Motor neuron (in vitro differentiated cells): ENCODE results near the gene CDX2. TPM values are rescaled to one million over a fixed set of nuclear protein-coding genes. Genes with fewer than 3 reads are reported as not detected.

Experiments
- total RNA-seq, 8 experiments: library from RNA; unstranded; fragments of 300-600 nt; gene quantifications; 2 replicates each; pipeline versions ENCODE4 v1.2.3 to v1.2.4, GENCODE V29; 2022

CDX2 gene
- total RNA-seq, 8 experiments from 2014 or later, result 0.05 to 0.38 (median 0.17) TPM; not detected in 2

Other genes starting within 250 kb of the CDX2 start
- gene GSX1, start 176.8 kb downstream of the CDX2 start, total RNA-seq, result 1 to 10 TPM in 1 of 8 experiments, under 1 TPM in 5, not detected in 2; 0.09 to 1.2 (median 0.26) TPM
- under 1 TPM in 4 of 8 experiments, not detected in 4; 0.10 to 0.71 (median 0.22) TPM for gene PDX1, start 49.3 kb downstream of the CDX2 start, total RNA-seq
- gene URAD, start 19.4 kb upstream of the CDX2 start, total RNA-seq, result not detected
- gene FLT3, start 131.3 kb upstream of the CDX2 start, total RNA-seq, result under 1 TPM in 6 of 8 experiments, not detected in 2; 0.04 to 0.29 (median 0.15) TPM
- gene PAN3, start 169.2 kb upstream of the CDX2 start, total RNA-seq, result 10 to 100 TPM; 12.6 to 40.2 (median 18.2) TPM